Renal cortical epithelial cell (primary cell): Measurements from ENCODE around the gene TMEM273. TPM values are rescaled to one million over a fixed set of nuclear protein-coding genes. Genes with fewer than 3 reads are reported as not detected.

Experiments
- DNase-seq: peaks from one replicate; pipeline ENCODE4 v3.0.0-alpha.2; 2011; ENCODE audit warnings: low read depth
- total RNA-seq: library from RNA; depleted of rRNA; stranded (reverse); fragments of >200 nt; gene quantifications from 2 replicates; pipeline ENCODE4 v1.2.3, GENCODE V29; 2014

The TMEM273 gene
- total RNA-seq, 1 donor from 2014 or later, result not detected

- no peak for DNase-seq
Observed at GRCh38 chr10:49176310-49177268, 11.6 kb downstream of the TMEM273 start.

- no peak for DNase-seq
Observed at GRCh38 chr10:49175587-49176309, 12.4 kb downstream of the TMEM273 start.

- no peak for DNase-seq
Observed at GRCh38 chr10:49174926-49175500, 13.2 kb downstream of the TMEM273 start.

- no peak for DNase-seq
Observed at GRCh38 chr10:49174261-49174925, 13.8 kb downstream of the TMEM273 start.

- DNase-seq, result no peak
Observed at GRCh38 chr10:49173853-49174252, 14.3 kb downstream of the TMEM273 start.

- no peak for DNase-seq
Observed at GRCh38 chr10:49173201-49173772, 14.9 kb downstream of the TMEM273 start.

DNA sequence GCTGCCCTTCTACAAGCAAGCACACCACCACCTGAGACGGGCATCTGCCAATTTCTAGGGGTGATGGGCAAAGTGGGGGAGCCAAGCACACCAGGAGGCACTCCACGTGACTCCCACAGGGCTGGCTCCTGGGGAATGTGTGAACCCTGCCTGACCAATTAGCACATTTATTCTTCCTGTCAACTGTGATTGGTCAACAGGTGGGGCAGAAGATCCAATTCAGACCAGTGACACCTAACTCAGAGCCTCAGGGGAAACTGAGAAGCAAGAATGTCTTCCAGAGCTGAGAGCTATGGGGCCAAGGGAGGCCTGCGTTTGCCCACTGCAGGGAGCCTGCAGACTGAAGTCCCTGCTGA is 15.4 kb downstream of the TMEM273 start:
- no peak for DNase-seq

- no peak for DNase-seq
Observed at GRCh38 chr10:49172061-49172776, 16.0 kb downstream of the TMEM273 start.

DNA sequence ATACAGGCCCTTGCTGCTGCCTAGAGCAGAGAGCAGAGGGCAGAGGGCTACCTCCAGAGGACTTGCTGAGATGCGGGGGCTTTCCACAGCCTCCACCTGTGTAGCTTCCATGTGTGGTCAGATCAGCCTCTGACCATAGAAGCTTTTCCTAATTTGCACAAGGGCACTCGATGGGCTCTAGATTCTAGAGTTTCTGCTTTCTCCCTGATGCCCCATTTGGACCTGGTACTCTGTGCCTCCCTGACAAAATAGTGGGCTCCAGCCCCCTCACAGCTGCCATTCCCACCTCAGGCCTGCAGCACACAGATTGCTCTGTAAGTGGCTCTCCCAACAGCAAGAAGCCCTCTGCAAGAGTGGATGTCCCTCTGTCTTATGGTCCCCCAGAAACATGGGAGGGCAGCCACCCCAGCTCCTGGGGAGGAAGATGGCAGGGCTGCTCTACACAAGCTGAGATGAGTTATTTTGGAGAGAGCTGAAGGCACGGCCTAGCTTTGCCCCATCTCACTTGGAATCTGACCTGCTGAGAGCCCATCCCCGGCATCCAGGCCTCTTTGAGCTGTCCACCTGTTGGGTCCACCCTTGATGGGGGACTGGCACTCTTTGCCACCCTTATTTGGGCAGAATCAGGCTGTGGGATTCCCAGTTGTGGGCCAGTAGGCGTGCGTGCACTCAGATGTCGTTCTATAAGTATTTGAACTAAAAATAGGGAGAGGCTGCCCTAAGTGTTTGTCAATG is 16.7 kb downstream of the TMEM273 start:
- no peak for DNase-seq

- no peak for DNase-seq
Observed at GRCh38 chr10:49170632-49171325, 17.4 kb downstream of the TMEM273 start.

GRCh38 chr10:49169776-49170175 is 18.4 kb downstream of the TMEM273 start:
- DNase-seq, result no peak

- DNase-seq, result no peak
Observed at GRCh38 chr10:49168831-49169500, 19.2 kb downstream of the TMEM273 start.

DNA sequence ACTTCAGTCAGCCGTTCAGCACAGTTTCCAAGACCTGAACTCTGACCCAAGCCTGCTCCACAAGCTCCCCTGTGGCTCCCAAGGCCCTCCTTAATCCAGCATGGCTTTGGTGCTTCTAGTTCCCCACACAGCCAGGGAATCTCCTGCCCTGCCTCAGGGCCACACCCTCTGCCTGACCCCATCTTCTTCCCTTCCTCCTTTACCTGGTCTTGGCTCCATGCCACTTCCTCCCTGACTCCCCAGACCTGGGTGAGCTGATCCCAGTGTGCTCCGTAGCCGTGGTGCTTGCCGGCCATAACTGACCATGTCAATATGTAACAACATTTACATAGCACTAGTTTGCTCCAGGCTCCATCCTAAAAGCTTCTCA is 20.0 kb downstream of the TMEM273 start:
- no peak for DNase-seq

DNA sequence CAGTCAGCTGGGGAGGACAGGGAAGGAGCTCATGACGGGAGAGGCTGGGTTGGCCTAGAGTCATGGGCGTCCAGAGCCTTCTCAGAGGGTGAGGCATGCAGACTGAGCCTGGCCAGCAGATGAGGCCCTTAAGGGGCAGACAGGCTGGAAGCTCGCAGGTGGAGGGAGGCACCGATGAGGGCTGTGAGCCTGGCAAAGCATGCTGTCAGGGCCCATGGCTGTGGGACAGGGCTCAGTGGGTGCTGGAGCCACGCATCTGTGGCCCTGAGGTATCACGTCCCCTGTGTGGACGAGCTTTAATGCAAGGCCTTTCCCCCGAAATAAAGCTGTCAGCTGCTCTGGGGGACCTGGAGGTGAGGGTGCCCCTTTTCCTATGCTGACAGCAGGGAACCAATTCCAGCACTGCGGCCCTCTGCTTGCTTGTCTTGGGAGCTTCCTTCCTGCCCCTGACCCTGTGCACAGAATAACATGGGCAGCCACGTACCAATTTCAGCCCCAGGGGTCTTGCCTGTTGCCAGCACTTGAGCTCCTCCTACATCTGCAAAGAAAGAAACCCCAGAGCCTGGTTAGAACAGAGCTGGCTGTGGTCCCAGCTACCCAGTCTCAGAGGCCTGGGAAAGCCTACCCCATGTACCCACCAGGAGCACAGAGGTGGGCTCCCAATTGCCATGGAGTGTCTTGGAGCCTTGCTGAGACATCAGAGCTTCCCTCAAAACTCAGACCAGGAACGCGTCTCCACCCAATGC is 20.6 kb downstream of the TMEM273 start:
- DNase-seq, result no peak

DNA sequence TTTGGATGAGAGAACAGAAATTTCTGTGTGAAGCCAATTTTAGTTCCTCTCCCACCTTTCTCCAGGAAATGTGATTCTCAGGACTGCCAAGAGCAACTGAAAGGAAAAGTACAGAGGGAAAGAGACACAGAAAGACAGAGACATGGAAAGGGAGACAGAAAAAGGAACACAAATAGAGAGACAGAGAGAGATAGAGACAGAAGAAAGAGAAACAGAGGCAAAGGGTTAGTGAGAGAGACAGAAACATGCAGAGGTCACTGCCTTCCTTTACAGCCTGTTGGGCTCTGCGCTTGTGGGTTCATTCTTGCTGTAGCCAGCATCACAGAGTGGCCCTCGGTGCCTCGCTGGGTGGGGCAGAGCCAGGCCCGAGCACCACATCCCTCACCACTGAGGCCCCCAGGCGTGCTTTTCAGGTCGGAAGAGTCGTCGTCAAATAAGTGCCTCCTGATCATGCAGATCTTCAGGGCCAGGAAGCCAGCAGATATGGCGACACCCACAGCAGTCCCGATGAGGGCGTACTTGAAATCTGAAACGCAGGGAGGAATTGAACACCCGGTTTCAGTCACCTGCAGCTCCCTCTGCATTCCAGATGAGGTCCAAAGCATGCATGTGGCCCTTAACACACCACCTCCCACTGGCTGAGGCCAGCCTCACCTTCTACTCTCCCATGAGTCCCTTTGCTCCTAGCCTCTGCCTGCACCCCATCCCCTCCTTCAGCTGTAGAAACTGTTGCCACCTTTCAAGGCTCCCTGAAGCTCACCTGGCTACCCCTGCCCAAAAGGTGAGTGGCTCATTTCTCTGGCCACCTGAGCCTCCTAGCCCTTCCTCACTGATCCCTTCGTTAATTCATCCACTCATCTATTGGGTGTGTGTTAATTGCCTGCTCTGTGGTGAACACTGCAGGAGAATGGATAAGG is 21.4 kb downstream of the TMEM273 start:
- DNase-seq, result no peak

- no peak for DNase-seq
Observed at GRCh38 chr10:49165821-49166483, 22.2 kb downstream of the TMEM273 start.

DNA sequence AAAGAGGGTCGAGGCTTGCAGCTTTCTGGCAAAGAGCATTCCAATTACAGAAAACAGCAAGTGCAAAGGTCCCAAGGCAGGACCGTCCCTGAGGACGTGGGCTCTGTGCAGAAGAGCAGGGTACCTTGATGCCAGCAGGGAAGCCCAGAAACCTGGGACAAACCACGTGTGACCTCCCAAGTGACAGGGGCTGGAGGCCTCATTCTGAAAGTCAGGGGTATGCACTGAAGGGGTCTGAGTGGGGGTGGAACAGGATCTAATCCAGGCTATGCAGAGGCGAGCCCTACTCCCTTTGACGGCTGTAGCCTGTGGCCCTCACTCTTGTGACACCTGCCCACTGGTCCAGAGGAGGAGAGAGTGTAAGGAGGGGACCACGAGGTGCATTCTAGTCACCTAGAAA is 22.9 kb downstream of the TMEM273 start:
- no peak for DNase-seq
